C4-2B (cell line): ENCODE results near the gene HIVEP3.

Experiments
- ZFX ChIP-seq: fragments of 450-650 bp; IDR thresholded peaks from 2 replicates; pipeline ENCODE4 v1.6.1; 2017
- TF ChIP-seq, protein P1 (sequence below): fragments of 450-650 bp; conservative IDR thresholded peaks from 2 replicates; pipeline ENCODE4 v1.5.1; 2017; ENCODE audit warnings: mild to moderate bottlenecking

DNA sequence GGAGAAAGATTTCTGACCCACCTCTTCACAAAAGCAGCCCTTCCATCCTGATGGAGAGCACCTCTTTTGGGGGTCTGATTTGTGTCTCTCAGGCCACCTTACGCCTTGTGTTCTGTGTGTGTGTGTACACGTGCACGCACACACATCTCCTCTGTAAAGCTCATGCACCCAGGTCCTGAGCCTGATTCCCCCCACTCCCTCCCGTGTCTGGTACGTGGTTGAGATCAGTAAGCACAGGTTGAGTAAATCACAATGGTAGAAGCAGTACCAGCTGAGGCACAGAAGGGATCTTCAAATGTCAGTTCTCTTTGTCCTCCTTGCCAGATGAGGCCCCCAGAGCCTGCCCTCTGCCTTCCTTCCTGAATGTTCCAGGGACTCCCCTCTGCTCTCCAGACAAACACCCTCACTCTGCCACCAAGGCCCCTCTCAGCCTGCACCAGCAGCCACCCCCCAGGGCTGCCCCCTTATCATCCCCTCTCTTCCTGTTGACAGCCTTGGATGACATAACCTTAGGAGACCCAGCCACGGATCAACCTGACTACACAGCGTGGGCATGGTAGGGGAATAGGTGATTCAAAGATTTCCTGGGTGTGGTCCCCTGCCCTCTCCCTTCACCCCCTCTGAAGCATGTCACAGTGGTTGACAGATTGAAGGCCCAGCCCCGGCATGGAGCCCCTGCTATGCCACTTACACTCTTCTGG, 112.8 kb downstream of the HIVEP3 start:
- TF ChIP-seq, protein P1, sequence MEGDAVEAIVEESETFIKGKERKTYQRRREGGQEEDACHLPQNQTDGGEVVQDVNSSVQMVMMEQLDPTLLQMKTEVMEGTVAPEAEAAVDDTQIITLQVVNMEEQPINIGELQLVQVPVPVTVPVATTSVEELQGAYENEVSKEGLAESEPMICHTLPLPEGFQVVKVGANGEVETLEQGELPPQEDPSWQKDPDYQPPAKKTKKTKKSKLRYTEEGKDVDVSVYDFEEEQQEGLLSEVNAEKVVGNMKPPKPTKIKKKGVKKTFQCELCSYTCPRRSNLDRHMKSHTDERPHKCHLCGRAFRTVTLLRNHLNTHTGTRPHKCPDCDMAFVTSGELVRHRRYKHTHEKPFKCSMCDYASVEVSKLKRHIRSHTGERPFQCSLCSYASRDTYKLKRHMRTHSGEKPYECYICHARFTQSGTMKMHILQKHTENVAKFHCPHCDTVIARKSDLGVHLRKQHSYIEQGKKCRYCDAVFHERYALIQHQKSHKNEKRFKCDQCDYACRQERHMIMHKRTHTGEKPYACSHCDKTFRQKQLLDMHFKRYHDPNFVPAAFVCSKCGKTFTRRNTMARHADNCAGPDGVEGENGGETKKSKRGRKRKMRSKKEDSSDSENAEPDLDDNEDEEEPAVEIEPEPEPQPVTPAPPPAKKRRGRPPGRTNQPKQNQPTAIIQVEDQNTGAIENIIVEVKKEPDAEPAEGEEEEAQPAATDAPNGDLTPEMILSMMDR: no peak
- TF ChIP-seq ZFX: no peak
